Measurements from ENCODE around the gene CEP170. TPM values are rescaled to one million over a fixed set of nuclear protein-coding genes. Genes with fewer than 3 reads are reported as not detected.

The CEP170 gene
- total RNA-seq (2014; rRNA removed; shearing (Covaris generic); ENCODE audit: low replicate concordance): 17.2 and 29.5 TPM in 2 replicates

- in situ Hi-C loops (cut with HindIII; ENCODE audit: low pct_unique_long_range_greater_than_20kb, low sequenced_read_pairs): no loop called here
- peak; percentile 97 for DNase-seq (ENCODE audit: low read depth)
Observed at GRCh38 chr1:243254927-243255790, at the start of gene CEP170. TSS of gene CEP170 (minus strand) at chr1:243255281. CDS start at chr1:243225280, 30,001 bp downstream.

- in situ Hi-C loops (cut with HindIII; ENCODE audit: low pct_unique_long_range_greater_than_20kb, low sequenced_read_pairs): no loop called here
- DNase-seq (ENCODE audit: low read depth): no peak
Observed at GRCh38 chr1:243301059-243301458, 46.0 kb upstream of the CEP170 start.

GRCh38 chr1:243299069-243299468 lies 44.0 kb upstream of the CEP170 start:
- in situ Hi-C loops (cut with HindIII; ENCODE audit: low pct_unique_long_range_greater_than_20kb, low sequenced_read_pairs): no loop called here
- DNase-seq (ENCODE audit: low read depth): no peak

- in situ Hi-C loops (cut with HindIII; ENCODE audit: low pct_unique_long_range_greater_than_20kb, low sequenced_read_pairs): no loop called here
- no peak for DNase-seq (ENCODE audit: low read depth)
Observed at GRCh38 chr1:243294723-243295121, 39.6 kb upstream of the CEP170 start.

GRCh38 chr1:243293941-243294722 lies 39.1 kb upstream of the CEP170 start:
- DNase-seq (ENCODE audit: low read depth): no peak
- in situ Hi-C loops (cut with HindIII; ENCODE audit: low pct_unique_long_range_greater_than_20kb, low sequenced_read_pairs): no loop called here

- DNase-seq (ENCODE audit: low read depth): no peak
- in situ Hi-C loops (cut with HindIII; ENCODE audit: low pct_unique_long_range_greater_than_20kb, low sequenced_read_pairs): no loop called here
Observed at GRCh38 chr1:243292117-243292516, 37.0 kb upstream of the CEP170 start.

GRCh38 chr1:243291292-243291691 lies 36.2 kb upstream of the CEP170 start:
- in situ Hi-C loops (cut with HindIII; ENCODE audit: low pct_unique_long_range_greater_than_20kb, low sequenced_read_pairs): no loop called here
- no peak for DNase-seq (ENCODE audit: low read depth)

GRCh38 chr1:243288062-243288461 lies 33.0 kb upstream of the CEP170 start:
- in situ Hi-C loops (cut with HindIII; ENCODE audit: low pct_unique_long_range_greater_than_20kb, low sequenced_read_pairs): no loop called here
- DNase-seq (ENCODE audit: low read depth): no peak

- DNase-seq (ENCODE audit: low read depth): peak; percentile 38
- in situ Hi-C loops (cut with HindIII; ENCODE audit: low pct_unique_long_range_greater_than_20kb, low sequenced_read_pairs): no loop called here
Observed at GRCh38 chr1:243287652-243288051, 32.6 kb upstream of the CEP170 start.

GRCh38 chr1:243287123-243287460 lies 32.0 kb upstream of the CEP170 start:
- in situ Hi-C loops (cut with HindIII; ENCODE audit: low pct_unique_long_range_greater_than_20kb, low sequenced_read_pairs): no loop called here
- DNase-seq (ENCODE audit: low read depth): no peak

- in situ Hi-C loops (cut with HindIII; ENCODE audit: low pct_unique_long_range_greater_than_20kb, low sequenced_read_pairs): no loop called here
Observed at GRCh38 chr1:243286409-243287122, 31.5 kb upstream of the CEP170 start.

GRCh38 chr1:243281672-243282071 lies 26.6 kb upstream of the CEP170 start:
- in situ Hi-C loops (cut with HindIII; ENCODE audit: low pct_unique_long_range_greater_than_20kb, low sequenced_read_pairs): no loop called here
- no peak for DNase-seq (ENCODE audit: low read depth)

More at GRCh38 chr1:243286409-243287122, 31.5 kb upstream of the CEP170 start:
- DNase-seq (ENCODE audit: low read depth): no peak

- in situ Hi-C loops (cut with HindIII; ENCODE audit: low pct_unique_long_range_greater_than_20kb, low sequenced_read_pairs): no loop called here
- DNase-seq (ENCODE audit: low read depth): no peak
Observed at GRCh38 chr1:243280571-243281129, 25.6 kb upstream of the CEP170 start.

GRCh38 chr1:243275316-243275715 lies 20.2 kb upstream of the CEP170 start:
- in situ Hi-C loops (cut with HindIII; ENCODE audit: low pct_unique_long_range_greater_than_20kb, low sequenced_read_pairs): no loop called here
- no peak for DNase-seq (ENCODE audit: low read depth)

GRCh38 chr1:243273945-243274344 lies 18.9 kb upstream of the CEP170 start:
- in situ Hi-C loops (cut with HindIII; ENCODE audit: low pct_unique_long_range_greater_than_20kb, low sequenced_read_pairs): no loop called here

GRCh38 chr1:243273506-243273905 lies 18.4 kb upstream of the CEP170 start:
- DNase-seq (ENCODE audit: low read depth): no peak
- in situ Hi-C loops (cut with HindIII; ENCODE audit: low pct_unique_long_range_greater_than_20kb, low sequenced_read_pairs): no loop called here

More at GRCh38 chr1:243273945-243274344, 18.9 kb upstream of the CEP170 start:
- no peak for DNase-seq (ENCODE audit: low read depth)

- in situ Hi-C loops (cut with HindIII; ENCODE audit: low pct_unique_long_range_greater_than_20kb, low sequenced_read_pairs): no loop called here
- no peak for DNase-seq (ENCODE audit: low read depth)
Observed at GRCh38 chr1:243272401-243272800, 17.3 kb upstream of the CEP170 start.

GRCh38 chr1:243271996-243272395 lies 16.9 kb upstream of the CEP170 start:
- DNase-seq (ENCODE audit: low read depth): no peak
- in situ Hi-C loops (cut with HindIII; ENCODE audit: low pct_unique_long_range_greater_than_20kb, low sequenced_read_pairs): no loop called here
